Mesodermal cell (in vitro differentiated cells): Measurements from ENCODE around the gene IL1RL2.

ENCODE experiments used
- H3K27ac ChIP-seq: 2 replicates; pipeline ENCODE4 v1.7.0; 2013; ENCODE audit warnings: mild to moderate bottlenecking, low read depth, low read length, moderate library complexity; ENCODE audit not compliant: severe bottlenecking
- H3K36me3 ChIP-seq: 2 replicates; pipeline ENCODE4 v1.7.1; 2013; ENCODE audit warnings: mild to moderate bottlenecking, low read length, moderate library complexity; ENCODE audit not compliant: control insufficient read depth, insufficient read depth
- H3K4me1 ChIP-seq: one replicate; pipeline ENCODE4 v1.7.1; 2013; ENCODE audit warnings: mild to moderate bottlenecking, low read length; ENCODE audit not compliant: insufficient read depth, control insufficient read depth, poor library complexity, severe bottlenecking
- H3K4me3 ChIP-seq: 2 replicates; pipeline ENCODE4 v1.7.0; 2013; ENCODE audit warnings: low read length, control low read depth, mild to moderate bottlenecking; ENCODE audit not compliant: insufficient read depth, poor library complexity, severe bottlenecking; ENCODE audit errors: extremely low read depth
- H3K9me3 ChIP-seq: 2 replicates; pipeline ENCODE4 v1.7.1; 2013; ENCODE audit warnings: mild to moderate bottlenecking, low read length, moderate library complexity; ENCODE audit not compliant: control insufficient read depth
- WGBS, 2 experiments: methylation state at CpG; one replicate each; pipeline ENCODE4 v1.1.5; 2013; ENCODE audit warnings: missing lambda C conversion rate in 2 of 2; ENCODE audit not compliant: insufficient coverage in 2 of 2; 5-methylcytosine and 5-hydroxymethylcytosine counted together

Gene IL1RL2

GRCh38 chr2:102289129-102289528 lies 102.3 kb downstream of the IL1RL2 start:
- Histone ChIP-seq H3K36me3 (no peaks in the 10 kb centered on the region), H3K4me3 (no peak overlapping the region), H3K9me3 (no peaks in the 10 kb centered on the region), H3K4me1 (no peaks in the 10 kb centered on the region), H3K27ac (no peak overlapping the region)
- 87 to 88% methylated on average over 4 to 5 of the region's 5 CpGs for WGBS, 2 experiments
